ENCODE data around the gene ZNF724. TPM values are rescaled to one million over a fixed set of nuclear protein-coding genes. Genes with fewer than 3 reads are reported as not detected.

ZNF724 gene
- total RNA-seq (2022; extraction: Qiagen RNA extraction; ENCODE audit: low read depth): 0.69 to 1.3 TPM (median 0.87 TPM) in 5 replicates

GRCh38 chr19:23249911-23250649 lies at the start of gene ZNF724:
Gene ZNF724, minus strand, starts transcription at chr19:23250394. Its CDS starts 152 bp downstream, at chr19:23250242.

Other genes starting within 250 kb of the ZNF724 start
- gene ZNF728, start 247.2 kb downstream of the ZNF724 start, total RNA-seq (2022; extraction: Qiagen RNA extraction; ENCODE audit: low read depth): not detected in 5 replicates
- gene ZNF730, start 133.4 kb downstream of the ZNF724 start, total RNA-seq (2022; extraction: Qiagen RNA extraction; ENCODE audit: low read depth): not detected in 5 replicates
- gene ZNF91, start 145.1 kb upstream of the ZNF724 start, total RNA-seq (2022; extraction: Qiagen RNA extraction; ENCODE audit: low read depth): 0.16 to 0.58 TPM (median 0.21 TPM) in 5 replicates